ENCODE data around the gene ERRFI1. TPM values are rescaled to one million over a fixed set of nuclear protein-coding genes. Genes with fewer than 3 reads are reported as not detected.
A peak's percentile ranks its signal among the peaks of the same experiment; 100 is the strongest.

ERRFI1 gene
- total RNA-seq, 1 experiment from 2014 or later: 44.6 TPM

DNA sequence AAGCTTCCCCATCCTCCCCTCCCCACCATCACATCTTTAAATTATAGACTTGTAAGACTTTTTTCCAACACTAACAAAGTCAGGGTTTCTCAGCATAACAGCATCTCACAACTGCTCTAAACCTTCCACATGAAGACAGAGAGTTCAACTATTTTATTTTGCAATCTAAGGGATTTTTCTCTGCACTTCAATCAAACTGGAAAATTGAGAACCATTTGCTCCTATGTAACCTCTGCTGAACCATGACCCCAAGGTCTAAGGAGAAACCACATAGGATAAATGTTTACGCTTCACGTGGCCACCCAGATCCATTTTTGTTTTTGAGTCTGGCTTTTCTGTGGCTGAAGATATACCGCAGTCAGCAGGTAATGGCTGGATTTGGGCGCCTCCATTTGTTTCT, 13.2 kb downstream of the ERRFI1 start (continued):
- TF ChIP-seq, protein P1, sequence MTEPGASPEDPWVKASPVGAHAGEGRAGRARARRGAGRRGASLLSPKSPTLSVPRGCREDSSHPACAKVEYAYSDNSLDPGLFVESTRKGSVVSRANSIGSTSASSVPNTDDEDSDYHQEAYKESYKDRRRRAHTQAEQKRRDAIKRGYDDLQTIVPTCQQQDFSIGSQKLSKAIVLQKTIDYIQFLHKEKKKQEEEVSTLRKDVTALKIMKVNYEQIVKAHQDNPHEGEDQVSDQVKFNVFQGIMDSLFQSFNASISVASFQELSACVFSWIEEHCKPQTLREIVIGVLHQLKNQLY (CRISPR knock-in tag; IDR thresholded peaks at IDR 0.05): no peak
- TF ChIP-seq, protein P2, sequence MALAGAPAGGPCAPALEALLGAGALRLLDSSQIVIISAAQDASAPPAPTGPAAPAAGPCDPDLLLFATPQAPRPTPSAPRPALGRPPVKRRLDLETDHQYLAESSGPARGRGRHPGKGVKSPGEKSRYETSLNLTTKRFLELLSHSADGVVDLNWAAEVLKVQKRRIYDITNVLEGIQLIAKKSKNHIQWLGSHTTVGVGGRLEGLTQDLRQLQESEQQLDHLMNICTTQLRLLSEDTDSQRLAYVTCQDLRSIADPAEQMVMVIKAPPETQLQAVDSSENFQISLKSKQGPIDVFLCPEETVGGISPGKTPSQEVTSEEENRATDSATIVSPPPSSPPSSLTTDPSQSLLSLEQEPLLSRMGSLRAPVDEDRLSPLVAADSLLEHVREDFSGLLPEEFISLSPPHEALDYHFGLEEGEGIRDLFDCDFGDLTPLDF (CRISPR knock-in tag; IDR thresholded peaks at IDR 0.05): no peak
- TF ChIP-seq GTF2I (CRISPR knock-in tag; conservative IDR thresholded peaks at IDR 0.05): no peak
- TF ChIP-seq, protein P3, sequence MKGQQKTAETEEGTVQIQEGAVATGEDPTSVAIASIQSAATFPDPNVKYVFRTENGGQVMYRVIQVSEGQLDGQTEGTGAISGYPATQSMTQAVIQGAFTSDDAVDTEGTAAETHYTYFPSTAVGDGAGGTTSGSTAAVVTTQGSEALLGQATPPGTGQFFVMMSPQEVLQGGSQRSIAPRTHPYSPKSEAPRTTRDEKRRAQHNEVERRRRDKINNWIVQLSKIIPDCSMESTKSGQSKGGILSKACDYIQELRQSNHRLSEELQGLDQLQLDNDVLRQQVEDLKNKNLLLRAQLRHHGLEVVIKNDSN (CRISPR knock-in tag; IDR thresholded peaks at IDR 0.05): no peak
- TF ChIP-seq, protein P4, sequence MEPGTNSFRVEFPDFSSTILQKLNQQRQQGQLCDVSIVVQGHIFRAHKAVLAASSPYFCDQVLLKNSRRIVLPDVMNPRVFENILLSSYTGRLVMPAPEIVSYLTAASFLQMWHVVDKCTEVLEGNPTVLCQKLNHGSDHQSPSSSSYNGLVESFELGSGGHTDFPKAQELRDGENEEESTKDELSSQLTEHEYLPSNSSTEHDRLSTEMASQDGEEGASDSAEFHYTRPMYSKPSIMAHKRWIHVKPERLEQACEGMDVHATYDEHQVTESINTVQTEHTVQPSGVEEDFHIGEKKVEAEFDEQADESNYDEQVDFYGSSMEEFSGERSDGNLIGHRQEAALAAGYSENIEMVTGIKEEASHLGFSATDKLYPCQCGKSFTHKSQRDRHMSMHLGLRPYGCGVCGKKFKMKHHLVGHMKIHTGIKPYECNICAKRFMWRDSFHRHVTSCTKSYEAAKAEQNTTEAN (CRISPR knock-in tag; IDR thresholded peaks at IDR 0.05): no peak
- TF ChIP-seq, protein P5, sequence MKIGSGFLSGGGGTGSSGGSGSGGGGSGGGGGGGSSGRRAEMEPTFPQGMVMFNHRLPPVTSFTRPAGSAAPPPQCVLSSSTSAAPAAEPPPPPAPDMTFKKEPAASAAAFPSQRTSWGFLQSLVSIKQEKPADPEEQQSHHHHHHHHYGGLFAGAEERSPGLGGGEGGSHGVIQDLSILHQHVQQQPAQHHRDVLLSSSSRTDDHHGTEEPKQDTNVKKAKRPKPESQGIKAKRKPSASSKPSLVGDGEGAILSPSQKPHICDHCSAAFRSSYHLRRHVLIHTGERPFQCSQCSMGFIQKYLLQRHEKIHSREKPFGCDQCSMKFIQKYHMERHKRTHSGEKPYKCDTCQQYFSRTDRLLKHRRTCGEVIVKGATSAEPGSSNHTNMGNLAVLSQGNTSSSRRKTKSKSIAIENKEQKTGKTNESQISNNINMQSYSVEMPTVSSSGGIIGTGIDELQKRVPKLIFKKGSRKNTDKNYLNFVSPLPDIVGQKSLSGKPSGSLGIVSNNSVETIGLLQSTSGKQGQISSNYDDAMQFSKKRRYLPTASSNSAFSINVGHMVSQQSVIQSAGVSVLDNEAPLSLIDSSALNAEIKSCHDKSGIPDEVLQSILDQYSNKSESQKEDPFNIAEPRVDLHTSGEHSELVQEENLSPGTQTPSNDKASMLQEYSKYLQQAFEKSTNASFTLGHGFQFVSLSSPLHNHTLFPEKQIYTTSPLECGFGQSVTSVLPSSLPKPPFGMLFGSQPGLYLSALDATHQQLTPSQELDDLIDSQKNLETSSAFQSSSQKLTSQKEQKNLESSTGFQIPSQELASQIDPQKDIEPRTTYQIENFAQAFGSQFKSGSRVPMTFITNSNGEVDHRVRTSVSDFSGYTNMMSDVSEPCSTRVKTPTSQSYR (CRISPR knock-in tag; IDR thresholded peaks at IDR 0.05): no peak
- TF ChIP-seq SOX15 (CRISPR knock-in tag; IDR thresholded peaks at IDR 0.05): no peak
- no peak for TF ChIP-seq ZNF416 (CRISPR knock-in tag; IDR thresholded peaks at IDR 0.05)
- no peak for TF ChIP-seq NR3C1 (CRISPR knock-in tag; conservative IDR thresholded peaks at IDR 0.05; ENCODE audit: low read depth)
- no peak for TF ChIP-seq ELF4 (CRISPR knock-in tag; IDR thresholded peaks at IDR 0.05; ENCODE audit: low read depth)

DNA sequence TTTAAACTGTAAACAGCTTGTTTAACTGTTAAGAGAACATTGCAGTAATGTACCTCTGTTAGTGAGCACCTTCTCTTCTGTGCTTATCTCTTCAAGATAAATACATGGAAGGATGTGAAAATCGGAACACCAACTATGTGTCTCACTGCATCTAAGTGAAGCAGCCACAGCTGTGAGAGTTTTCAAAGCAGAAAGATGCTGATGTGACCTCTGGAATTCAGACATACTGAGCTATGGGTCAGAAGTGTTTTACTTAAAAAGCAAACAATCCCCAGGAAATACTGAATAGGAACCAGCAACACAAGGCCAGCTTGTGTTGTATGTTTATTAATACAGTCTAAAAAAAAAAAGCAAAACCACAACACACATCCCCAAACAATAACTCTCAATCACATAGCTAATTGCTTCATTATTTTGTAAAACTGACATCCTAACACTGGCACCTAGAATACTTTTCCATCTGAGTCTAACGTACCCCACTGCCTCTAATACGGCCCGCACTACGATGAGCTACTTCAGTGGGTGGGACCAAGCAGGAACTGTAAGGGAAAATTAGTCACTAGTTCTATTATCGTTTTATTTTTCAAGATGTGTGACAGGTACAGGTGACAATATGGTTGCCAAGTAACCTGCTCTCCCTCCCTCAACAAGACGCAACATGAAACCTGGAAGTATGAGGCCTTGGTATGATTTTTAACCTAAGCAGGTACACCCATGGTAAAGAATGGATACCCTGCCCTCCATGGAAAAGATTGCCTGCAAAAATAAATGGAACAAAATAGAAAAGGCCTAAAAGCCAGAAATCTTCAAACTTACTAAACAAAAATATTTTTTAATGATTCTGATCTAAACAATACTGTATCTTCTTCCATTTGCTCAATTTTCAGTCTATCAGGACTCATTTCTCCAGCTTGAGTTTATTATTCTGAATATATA, 13.9 kb downstream of the ERRFI1 start:
- ChIA-PET CTCF (interaction anchor here (0.8 to 1.3 kb wide), 3 partner anchors 37 to 337 kb away, joined by 4 to 5 read pairs (median 4); no protein-coding TSS in a partner anchor), POLR2A (interaction anchor here (0.6 to 0.7 kb wide), 2 partner anchors 120 to 278 kb away, joined by 4 read pairs; no protein-coding TSS in a partner anchor)
- ATAC-seq (no peak), DNase-seq (ENCODE audit: low spot score) (no peak)
- Mint-ChIP-seq H3K27ac (peak overlapping the region; percentile 26; the same call in 1 of the 2 replicates), H3K9me3 (no peaks in the 10 kb centered on the region), H3K27me3 (ENCODE audit: low read depth) (no peaks in the 10 kb centered on the region), H3K36me3 (peaks cover 39% of the 10 kb centered on the region), H3K4me1 (peaks cover 24% of the 10 kb centered on the region), H3K4me3 (no peak overlapping the region)
- TF ChIP-seq, protein P6, sequence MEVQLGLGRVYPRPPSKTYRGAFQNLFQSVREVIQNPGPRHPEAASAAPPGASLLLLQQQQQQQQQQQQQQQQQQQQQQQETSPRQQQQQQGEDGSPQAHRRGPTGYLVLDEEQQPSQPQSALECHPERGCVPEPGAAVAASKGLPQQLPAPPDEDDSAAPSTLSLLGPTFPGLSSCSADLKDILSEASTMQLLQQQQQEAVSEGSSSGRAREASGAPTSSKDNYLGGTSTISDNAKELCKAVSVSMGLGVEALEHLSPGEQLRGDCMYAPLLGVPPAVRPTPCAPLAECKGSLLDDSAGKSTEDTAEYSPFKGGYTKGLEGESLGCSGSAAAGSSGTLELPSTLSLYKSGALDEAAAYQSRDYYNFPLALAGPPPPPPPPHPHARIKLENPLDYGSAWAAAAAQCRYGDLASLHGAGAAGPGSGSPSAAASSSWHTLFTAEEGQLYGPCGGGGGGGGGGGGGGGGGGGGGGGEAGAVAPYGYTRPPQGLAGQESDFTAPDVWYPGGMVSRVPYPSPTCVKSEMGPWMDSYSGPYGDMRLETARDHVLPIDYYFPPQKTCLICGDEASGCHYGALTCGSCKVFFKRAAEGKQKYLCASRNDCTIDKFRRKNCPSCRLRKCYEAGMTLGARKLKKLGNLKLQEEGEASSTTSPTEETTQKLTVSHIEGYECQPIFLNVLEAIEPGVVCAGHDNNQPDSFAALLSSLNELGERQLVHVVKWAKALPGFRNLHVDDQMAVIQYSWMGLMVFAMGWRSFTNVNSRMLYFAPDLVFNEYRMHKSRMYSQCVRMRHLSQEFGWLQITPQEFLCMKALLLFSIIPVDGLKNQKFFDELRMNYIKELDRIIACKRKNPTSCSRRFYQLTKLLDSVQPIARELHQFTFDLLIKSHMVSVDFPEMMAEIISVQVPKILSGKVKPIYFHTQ (CRISPR knock-in tag; IDR thresholded peaks at IDR 0.05): no peak
- TF ChIP-seq, protein P7, sequence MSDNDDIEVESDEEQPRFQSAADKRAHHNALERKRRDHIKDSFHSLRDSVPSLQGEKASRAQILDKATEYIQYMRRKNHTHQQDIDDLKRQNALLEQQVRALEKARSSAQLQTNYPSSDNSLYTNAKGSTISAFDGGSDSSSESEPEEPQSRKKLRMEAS (CRISPR knock-in tag; IDR thresholded peaks at IDR 0.05): no peak
- TF ChIP-seq NFE2L1 (CRISPR knock-in tag; IDR thresholded peaks at IDR 0.05) (no peak), ZNF263 (CRISPR knock-in tag; IDR thresholded peaks at IDR 0.05; ENCODE audit: low read depth) (no peak)
- TF ChIP-seq, protein P8, sequence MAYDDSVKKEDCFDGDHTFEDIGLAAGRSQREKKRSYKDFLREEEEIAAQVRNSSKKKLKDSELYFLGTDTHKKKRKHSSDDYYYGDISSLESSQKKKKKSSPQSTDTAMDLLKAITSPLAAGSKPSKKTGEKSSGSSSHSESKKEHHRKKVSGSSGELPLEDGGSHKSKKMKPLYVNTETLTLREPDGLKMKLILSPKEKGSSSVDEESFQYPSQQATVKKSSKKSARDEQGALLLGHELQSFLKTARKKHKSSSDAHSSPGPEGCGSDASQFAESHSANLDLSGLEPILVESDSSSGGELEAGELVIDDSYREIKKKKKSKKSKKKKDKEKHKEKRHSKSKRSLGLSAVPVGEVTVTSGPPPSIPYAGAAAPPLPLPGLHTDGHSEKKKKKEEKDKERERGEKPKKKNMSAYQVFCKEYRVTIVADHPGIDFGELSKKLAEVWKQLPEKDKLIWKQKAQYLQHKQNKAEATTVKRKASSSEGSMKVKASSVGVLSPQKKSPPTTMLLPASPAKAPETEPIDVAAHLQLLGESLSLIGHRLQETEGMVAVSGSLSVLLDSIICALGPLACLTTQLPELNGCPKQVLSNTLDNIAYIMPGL (CRISPR knock-in tag; IDR thresholded peaks at IDR 0.05): no peak

Data from WTC11 (cell line).